H9 (cell line): ENCODE data around the gene TRAF6. TPM values are rescaled to one million over a fixed set of nuclear protein-coding genes. Genes with fewer than 3 reads are reported as not detected.

ENCODE experiments used
- DNase-seq: peaks from one replicate; pipeline ENCODE4 v3.0.0-alpha.2; 2017
- H2AFZ ChIP-seq: one replicate; pipeline ENCODE4 v1.6.1; 2013; ENCODE audit warnings: mild to moderate bottlenecking, low read length, control low read depth, moderate library complexity
- H2AK5ac ChIP-seq: 2 replicates; pipeline ENCODE4 v1.6.1; 2013; ENCODE audit warnings: low read length, control low read depth, mixed read lengths; ENCODE audit not compliant: insufficient read length
- H2BK120ac ChIP-seq: one replicate; pipeline ENCODE4 v1.6.1; 2013; ENCODE audit warnings: low read depth, mild to moderate bottlenecking, low read length, control low read depth, inconsistent platforms; ENCODE audit not compliant: poor library complexity, severe bottlenecking
- H2BK12ac ChIP-seq: 2 replicates; pipeline ENCODE4 v1.6.1; 2013; ENCODE audit warnings: low read length, control low read depth, mixed read lengths, low read depth; ENCODE audit not compliant: insufficient read length
- H2BK15ac ChIP-seq: 2 replicates; pipeline ENCODE4 v1.6.1; 2013; ENCODE audit warnings: low read depth, low read length, control low read depth
- H2BK20ac ChIP-seq: one replicate; pipeline ENCODE4 v1.6.1; 2013; ENCODE audit warnings: low read depth, mild to moderate bottlenecking, low read length, control low read depth, inconsistent platforms; ENCODE audit not compliant: poor library complexity, severe bottlenecking
- H2BK5ac ChIP-seq: 2 replicates; pipeline ENCODE4 v1.6.1; 2013; ENCODE audit warnings: low read length, control low read depth, mixed read lengths; ENCODE audit not compliant: insufficient read length
- H3K14ac ChIP-seq: 2 replicates; pipeline ENCODE4 v1.6.1; 2013; ENCODE audit warnings: low read length, control low read depth; ENCODE audit not compliant: insufficient read depth
- H3K18ac ChIP-seq: 2 replicates; pipeline ENCODE4 v1.6.1; 2013; ENCODE audit warnings: low read depth, mild to moderate bottlenecking, mixed read lengths, low read length, control low read depth; ENCODE audit not compliant: insufficient read length
- H3K23ac ChIP-seq: 2 replicates; pipeline ENCODE4 v1.6.1; 2013; ENCODE audit warnings: low read length, control low read depth, mixed read lengths, low read depth; ENCODE audit not compliant: insufficient read length
- H3K23me2 ChIP-seq: 2 replicates; pipeline ENCODE4 v1.6.1; 2013; ENCODE audit warnings: low read depth, mild to moderate bottlenecking, mixed read lengths, low read length, control low read depth; ENCODE audit not compliant: insufficient read length, poor library complexity, severe bottlenecking
- H3K27ac ChIP-seq: 2 replicates; pipeline ENCODE4 v1.5.1; 2013; ENCODE audit warnings: low read length, control low read depth, mixed read lengths, low read depth; ENCODE audit not compliant: insufficient read length
- H3K27me3 ChIP-seq: 2 replicates; pipeline ENCODE4 v1.6.1; 2013; ENCODE audit warnings: low read length, control low read depth, inconsistent platforms; ENCODE audit not compliant: insufficient read depth
- H3K4ac ChIP-seq: 2 replicates; pipeline ENCODE4 v1.6.1; 2013; ENCODE audit warnings: low read depth, mild to moderate bottlenecking, control low read depth, inconsistent platforms, low read length, moderate library complexity
- H3K4me1 ChIP-seq: 2 replicates; pipeline ENCODE4 v1.6.1; 2013; ENCODE audit warnings: low read length, control low read depth, inconsistent platforms; ENCODE audit not compliant: insufficient read depth
- H3K4me2 ChIP-seq: 2 replicates; pipeline ENCODE4 v1.6.1; 2013; ENCODE audit warnings: low read length, control low read depth, mixed read lengths; ENCODE audit not compliant: insufficient read length, insufficient read depth
- H3K56ac ChIP-seq: 2 replicates; pipeline ENCODE4 v1.6.1; 2013; ENCODE audit warnings: low read depth, mild to moderate bottlenecking, mixed read lengths, low read length, control low read depth; ENCODE audit not compliant: insufficient read length
- H3K79me1 ChIP-seq: 2 replicates; pipeline ENCODE4 v1.6.1; 2013; ENCODE audit warnings: low read depth, mild to moderate bottlenecking, moderate library complexity, low read length, control low read depth, inconsistent platforms; ENCODE audit not compliant: insufficient read depth, poor library complexity, severe bottlenecking
- H3K79me2 ChIP-seq: 2 replicates; pipeline ENCODE4 v1.6.1; 2013; ENCODE audit warnings: low read length, control low read depth, inconsistent platforms; ENCODE audit not compliant: insufficient read depth
- H3K9ac ChIP-seq: 2 replicates; pipeline ENCODE4 v1.6.1; 2013; ENCODE audit warnings: low read length, control low read depth, mixed read lengths; ENCODE audit not compliant: insufficient read length; ENCODE audit errors: extremely low read depth
- H3K9me3 ChIP-seq: one replicate; pipeline ENCODE4 v1.6.1; 2013; ENCODE audit warnings: low read depth, low read length, inconsistent platforms; ENCODE audit not compliant: control insufficient read depth
- H3T11ph ChIP-seq: one replicate; pipeline ENCODE4 v1.6.1; 2013; ENCODE audit warnings: mild to moderate bottlenecking, low read length, control low read depth, inconsistent platforms
- H4K20me1 ChIP-seq: one replicate; pipeline ENCODE4 v1.6.1; 2013; ENCODE audit not compliant: control insufficient read depth, insufficient read length, insufficient read depth
- H4K5ac ChIP-seq: 2 replicates; pipeline ENCODE4 v1.6.1; 2013; ENCODE audit warnings: low read depth, mild to moderate bottlenecking, mixed read lengths, low read length, control low read depth; ENCODE audit not compliant: insufficient read length
- H4K8ac ChIP-seq: replicated peaks from 2 replicates; pipeline ENCODE4 v1.6.1; 2013; ENCODE audit warnings: low read length, control low read depth, mixed read lengths, low read depth; ENCODE audit not compliant: insufficient read length
- H4K91ac ChIP-seq: 2 replicates; pipeline ENCODE4 v1.6.1; 2013; ENCODE audit warnings: low read depth, mild to moderate bottlenecking, moderate library complexity, mixed read lengths, low read length, control low read depth; ENCODE audit not compliant: insufficient read length
- H3K27ac Mint-ChIP-seq, 3 experiments: 2 replicates in 2 of 3; 3 replicates in 1 of 3; pipeline ENCODE4 v1.8.0; 2020 to 2021; ENCODE audit warnings: mixed read lengths in 3 of 3, mild to moderate bottlenecking in 1 of 3, moderate library complexity in 1 of 3
- H3K27me3 Mint-ChIP-seq: 2 replicates; pipeline ENCODE4 v1.8.0; 2021; ENCODE audit warnings: low read depth, mild to moderate bottlenecking, moderate library complexity, mixed read lengths
- H3K36me3 Mint-ChIP-seq, 3 experiments: 2 replicates in 2 of 3; 3 replicates in 1 of 3; pipeline ENCODE4 v1.8.0; 2020 to 2021; ENCODE audit warnings: low read depth in 3 of 3, mixed read lengths in 3 of 3; ENCODE audit not compliant: insufficient read depth in 1 of 3
- H3K4me1 Mint-ChIP-seq, 2 experiments: 2 replicates each; pipeline ENCODE4 v1.8.0; 2020; ENCODE audit warnings: mixed read lengths in 2 of 2
- H3K4me3 Mint-ChIP-seq, 2 experiments: 2 replicates in 1 of 2; 3 replicates in 1 of 2; pipeline ENCODE4 v1.8.0; 2020 to 2021; ENCODE audit warnings: mild to moderate bottlenecking in 2 of 2, mixed read lengths in 2 of 2, moderate library complexity in 1 of 2
- H3K9me3 Mint-ChIP-seq, 2 experiments: 2 replicates in 1 of 2; 3 replicates in 1 of 2; pipeline ENCODE4 v1.8.0; 2020; ENCODE audit warnings: mild to moderate bottlenecking in 2 of 2, mixed read lengths in 2 of 2, moderate library complexity in 1 of 2
- CTCF ChIP-seq: fragments of 200-600 bp; sonication (generic); conservative IDR thresholded peaks from 3 replicates; pipeline ENCODE4 v1.8.0; 2021; ENCODE audit warnings: antibody characterized with exemption, mild to moderate bottlenecking
- WGBS: extraction: QIAGEN DNeasy Blood & Tissue Kit; methylation state at CpG from one replicate; pipeline ENCODE4 v1.1.7; 2013; ENCODE audit warnings: missing lambda C conversion rate, low lambda C conversion rate, mixed read lengths; ENCODE audit not compliant: insufficient read length; ENCODE audit errors: extremely low coverage; 5-methylcytosine and 5-hydroxymethylcytosine counted together
- total RNA-seq: library from RNA; stranded (reverse); gene quantifications from 2 replicates; pipeline ENCODE4 v1.2.1, GENCODE V29; 2021

The TRAF6 gene
- total RNA-seq, 1 experiment from 2014 or later, result 9.9 TPM

GRCh38 chr11:36550385-36551115 is 40.5 kb upstream of the TRAF6 start:
- Histone ChIP-seq H2AFZ (no peak overlapping the region), H3K79me1 (no peaks in the 10 kb centered on the region), H3T11ph (no peak overlapping the region), H2BK5ac (no peak overlapping the region), H3K14ac (no peak overlapping the region), H4K91ac (no peak overlapping the region), H3K56ac (no peak overlapping the region), H4K8ac (no peak overlapping the region), H2BK12ac (no peak overlapping the region), H3K9me3 (no peaks in the 10 kb centered on the region), H3K9ac (no peak overlapping the region), H3K18ac (no peak overlapping the region), H3K27ac (no peak overlapping the region), H3K23ac (no peak overlapping the region), H3K23me2 (no peaks in the 10 kb centered on the region), H4K5ac (no peak overlapping the region), H3K4me1 (no peaks in the 10 kb centered on the region), H2BK15ac (no peak overlapping the region), H3K27me3 (no peaks in the 10 kb centered on the region), H2AK5ac (no peak overlapping the region), H3K79me2 (no peaks in the 10 kb centered on the region), H3K4me2 (no peak overlapping the region), H3K4ac (no peak overlapping the region), H2BK120ac (no peak overlapping the region), H2BK20ac (no peak overlapping the region), H4K20me1 (no peaks in the 10 kb centered on the region)
- H3K9me3 Mint-ChIP-seq, result no peaks in the 10 kb centered on the region
- peaks cover 6% of the 10 kb centered on the region for H3K27me3 Mint-ChIP-seq
- no peaks in the 10 kb centered on the region for H3K36me3 Mint-ChIP-seq
- DNase-seq, result no peak
- H3K27ac Mint-ChIP-seq, result no peak overlapping the region
- no peaks in the 10 kb centered on the region for H3K4me1 Mint-ChIP-seq
- no peak overlapping the region for H3K4me3 Mint-ChIP-seq
- no peak for TF ChIP-seq CTCF
- no CpG with 5 or more reads among the region's 1 CpG for WGBS
